ENCODE data around the gene MRPL23.
A peak's percentile ranks its signal among the peaks of the same experiment; 100 is the strongest.

Gene MRPL23

DNA sequence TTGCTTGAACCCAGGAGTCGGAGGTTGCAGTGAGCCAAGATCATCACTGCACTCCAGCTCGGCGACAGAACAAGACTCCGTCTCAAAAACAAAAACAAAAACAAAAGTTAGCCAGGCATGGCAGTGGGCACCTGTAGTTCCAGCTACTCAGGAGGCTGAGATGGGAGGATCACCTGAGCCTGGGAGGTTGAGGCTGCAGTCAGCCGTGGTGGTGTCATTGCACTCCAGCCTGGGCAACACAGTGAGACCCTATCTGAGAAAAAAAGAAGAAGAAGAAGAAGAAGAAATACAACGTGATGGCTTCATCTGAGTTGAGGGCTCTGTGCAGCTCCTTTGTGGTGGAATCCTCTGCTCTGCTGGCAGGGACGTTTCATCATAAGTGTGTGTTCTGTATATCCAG lies 37.6 kb upstream of the MRPL23 start:
- H3K4me3 ChIP-seq (ENCODE audit: low read depth, low read length) = no peak overlapping the region
- TF ChIP-seq, protein P1, sequence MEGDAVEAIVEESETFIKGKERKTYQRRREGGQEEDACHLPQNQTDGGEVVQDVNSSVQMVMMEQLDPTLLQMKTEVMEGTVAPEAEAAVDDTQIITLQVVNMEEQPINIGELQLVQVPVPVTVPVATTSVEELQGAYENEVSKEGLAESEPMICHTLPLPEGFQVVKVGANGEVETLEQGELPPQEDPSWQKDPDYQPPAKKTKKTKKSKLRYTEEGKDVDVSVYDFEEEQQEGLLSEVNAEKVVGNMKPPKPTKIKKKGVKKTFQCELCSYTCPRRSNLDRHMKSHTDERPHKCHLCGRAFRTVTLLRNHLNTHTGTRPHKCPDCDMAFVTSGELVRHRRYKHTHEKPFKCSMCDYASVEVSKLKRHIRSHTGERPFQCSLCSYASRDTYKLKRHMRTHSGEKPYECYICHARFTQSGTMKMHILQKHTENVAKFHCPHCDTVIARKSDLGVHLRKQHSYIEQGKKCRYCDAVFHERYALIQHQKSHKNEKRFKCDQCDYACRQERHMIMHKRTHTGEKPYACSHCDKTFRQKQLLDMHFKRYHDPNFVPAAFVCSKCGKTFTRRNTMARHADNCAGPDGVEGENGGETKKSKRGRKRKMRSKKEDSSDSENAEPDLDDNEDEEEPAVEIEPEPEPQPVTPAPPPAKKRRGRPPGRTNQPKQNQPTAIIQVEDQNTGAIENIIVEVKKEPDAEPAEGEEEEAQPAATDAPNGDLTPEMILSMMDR (IDR thresholded peaks at IDR 0.05; ENCODE audit: insufficient read depth, low read depth, low read length, missing control alignments) = no peak
- no peak for DNase-seq (ENCODE audit: low read depth)

DNA sequence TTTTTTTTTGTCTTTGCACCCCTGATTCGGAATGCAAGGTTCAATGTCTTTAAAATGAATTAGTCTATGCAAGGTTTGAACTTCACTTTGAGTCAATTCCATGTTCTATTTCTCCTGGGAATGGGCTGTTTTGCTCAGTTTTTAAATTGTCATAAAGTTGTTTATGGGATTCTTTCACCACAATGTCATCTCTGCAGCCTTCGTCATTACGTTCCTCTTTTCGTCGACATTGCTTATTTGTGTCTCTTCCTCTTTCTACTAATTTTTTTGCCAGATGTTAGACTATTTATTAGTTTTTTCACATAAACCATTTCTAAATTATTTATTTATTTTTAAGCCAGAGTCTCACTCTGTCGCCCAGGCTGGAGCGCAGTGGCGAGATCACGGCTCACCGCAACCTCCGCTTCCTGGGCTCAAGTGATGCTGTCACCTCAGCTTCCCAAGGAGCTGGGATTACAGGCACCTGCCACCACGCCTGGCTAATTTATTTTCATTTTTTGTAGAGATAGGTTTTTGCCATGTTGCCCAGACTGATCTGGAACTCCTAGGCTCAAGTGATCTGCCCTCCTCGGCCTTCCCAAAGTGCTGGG lies 34.7 kb upstream of the MRPL23 start:
- H3K4me3 ChIP-seq (ENCODE audit: low read depth, low read length) = no peak overlapping the region
- TF ChIP-seq, protein P1 (IDR thresholded peaks at IDR 0.05; ENCODE audit: insufficient read depth, low read depth, low read length, missing control alignments) = no peak
- DNase-seq (ENCODE audit: low read depth) = no peak

GRCh38 chr11:1913271-1914060 lies 33.7 kb upstream of the MRPL23 start:
- TF ChIP-seq, protein P1 (IDR thresholded peaks at IDR 0.05; ENCODE audit: insufficient read depth, low read depth, low read length, missing control alignments) = no peak
- DNase-seq (ENCODE audit: low read depth) = no peak

GRCh38 chr11:1915795-1916131 lies 31.4 kb upstream of the MRPL23 start:
- DNase-seq (ENCODE audit: low read depth) = no peak
- H3K4me3 ChIP-seq (ENCODE audit: low read depth, low read length) = no peak overlapping the region
- TF ChIP-seq, protein P1 (IDR thresholded peaks at IDR 0.05; ENCODE audit: insufficient read depth, low read depth, low read length, missing control alignments) = no peak

More at GRCh38 chr11:1913271-1914060, 33.7 kb upstream of the MRPL23 start:
- H3K4me3 ChIP-seq (ENCODE audit: low read depth, low read length) = no peak overlapping the region

- TF ChIP-seq, protein P1 (IDR thresholded peaks at IDR 0.05; ENCODE audit: insufficient read depth, low read depth, low read length, missing control alignments) = no peak
- peak; percentile 62 for DNase-seq (ENCODE audit: low read depth)
- H3K4me3 ChIP-seq (ENCODE audit: low read depth, low read length) = no peak overlapping the region
These were observed 30.8 kb upstream of the MRPL23 start for GRCh38 chr11:1916132-1916985.

DNA sequence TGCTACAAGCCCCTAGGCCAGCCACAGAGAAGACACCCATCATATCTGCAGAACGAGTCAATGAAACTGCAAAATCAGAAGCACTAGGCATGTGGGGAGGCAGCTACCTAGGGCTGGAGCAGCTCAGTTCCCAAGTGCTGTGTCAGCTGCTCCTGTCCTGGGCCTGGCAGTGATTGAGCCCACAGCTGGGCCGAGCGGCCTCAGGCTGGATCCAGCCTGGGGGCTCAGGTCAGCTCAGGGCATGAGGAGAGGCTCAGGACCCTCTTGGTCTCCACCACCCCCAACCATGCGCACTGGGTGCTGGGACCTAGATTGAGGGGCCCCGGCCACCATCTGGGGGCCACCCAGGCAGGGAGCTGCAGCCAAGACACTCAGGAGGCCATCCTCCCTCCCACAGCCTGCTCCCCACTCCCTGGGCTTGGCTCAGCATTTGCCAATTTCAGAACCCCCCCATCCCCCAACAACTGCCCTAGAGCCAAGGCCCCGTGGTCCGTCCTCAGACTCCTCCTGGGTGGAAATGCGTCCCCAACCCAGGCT lies 30.1 kb upstream of the MRPL23 start:
- peak; percentile 21 for DNase-seq (ENCODE audit: low read depth)
- TF ChIP-seq, protein P1 (IDR thresholded peaks at IDR 0.05; ENCODE audit: insufficient read depth, low read depth, low read length, missing control alignments) = no peak

More for the DNA sequence above, 30.1 kb upstream of the MRPL23 start:
- no peak overlapping the region for H3K4me3 ChIP-seq (ENCODE audit: low read depth, low read length)

All from GM12865 (cell line).